Measurements from ENCODE around the gene SDSL. TPM values are rescaled to one million over a fixed set of nuclear protein-coding genes. Genes with fewer than 3 reads are reported as not detected.

The SDSL gene
- total and polyA plus RNA-seq, 10 of the 15 experiments (the other 5 are each of a cell fraction or from before 2014, with no cell fraction given), result 0.18 to 4.4 (median 1.0) TPM

- in situ Hi-C loops (cut with MboI) (no loop called here), intact Hi-C loops (cut with micrococcal nuclease; ENCODE audit: unreplicated experiment) (no loop called here)
- ChIA-PET RAD21 (ENCODE audit: unreplicated experiment) (no interaction called here), POLR2A (no interaction called here), SMC1A (ENCODE audit: uncharacterized antibody, unreplicated experiment) (no interaction called here), CTCF (no interaction called here)
- no TSS peak for BruUV-seq (replicated peaks)
- H3K4me2 ChIP-seq (ENCODE audit: control insufficient read depth, insufficient read depth), result no peak overlapping the region
- 51% methylated on average over 5 of the region's 5 CpGs for WGBS (ENCODE audit: insufficient coverage, insufficient replicate concordance, low lambda C conversion rate, missing lambda C conversion rate)
- no peaks in the 10 kb centered on the region for H3K27me3 ChIP-seq (replicated peaks in 1 of 2; ENCODE audit: control insufficient read depth in 2 of 2, insufficient read depth in 2 of 2, low read length in 1 of 2)
- no peak overlapping the region for H3K9ac ChIP-seq (ENCODE audit: control insufficient read depth, insufficient read depth, low read length)
- H4K20me1 ChIP-seq (ENCODE audit: control insufficient read depth, insufficient read depth), result no peaks in the 10 kb centered on the region
- H3K4me3 ChIP-seq, result no peak overlapping the region
- no peak overlapping the region for H3K27ac ChIP-seq (ENCODE audit: control insufficient read depth, insufficient read depth)
- H3K4me1 ChIP-seq (ENCODE audit: control insufficient read depth, insufficient read depth, low read length), result no peaks in the 10 kb centered on the region; the same call in 1 of the 2 replicates
- ATAC-seq (no peak), DNase-seq (ENCODE audit: low read depth, low spot score) (no peak), FAIRE-seq (no peak)
- no peaks in the 10 kb centered on the region for H3K79me2 ChIP-seq (ENCODE audit: control insufficient read depth, insufficient read depth, low read length)
- no peak for TF ChIP-seq ZNF24 (IDR thresholded peaks at IDR 0.05)
- H3K36me3 ChIP-seq (ENCODE audit: control insufficient read depth in 2 of 2, insufficient read depth in 2 of 2, low read length in 1 of 2), result no peaks in the 10 kb centered on the region
- no peaks in the 10 kb centered on the region for H3K9me3 ChIP-seq (replicated peaks; ENCODE audit: control insufficient read depth, insufficient read depth, low read length)
- no peak overlapping the region for H2AFZ ChIP-seq (ENCODE audit: control insufficient read depth, low read depth, low read length)
Measured at GRCh38 chr12:113395119-113395518, 27.1 kb upstream of the SDSL start.

- H3K4me2 ChIP-seq (ENCODE audit: control insufficient read depth, insufficient read depth), result no peak overlapping the region
- ChIA-PET POLR2A (no interaction called here), RAD21 (ENCODE audit: unreplicated experiment) (no interaction called here), CTCF (no interaction called here), SMC1A (ENCODE audit: uncharacterized antibody, unreplicated experiment) (no interaction called here)
- H3K4me1 ChIP-seq (ENCODE audit: control insufficient read depth, insufficient read depth, low read length), result no peaks in the 10 kb centered on the region; the same call in 1 of the 2 replicates
- no peaks in the 10 kb centered on the region for H3K36me3 ChIP-seq (ENCODE audit: control insufficient read depth in 2 of 2, insufficient read depth in 2 of 2, low read length in 1 of 2)
- no peaks in the 10 kb centered on the region for H3K27me3 ChIP-seq (replicated peaks in 1 of 2; ENCODE audit: control insufficient read depth in 2 of 2, insufficient read depth in 2 of 2, low read length in 1 of 2)
- no peaks in the 10 kb centered on the region for H3K79me2 ChIP-seq (ENCODE audit: control insufficient read depth, insufficient read depth, low read length)
- no peak for DNase-seq (ENCODE audit: low read depth, low spot score)
- no peak overlapping the region for H3K4me3 ChIP-seq
- BruUV-seq (replicated peaks), result no TSS peak
- in situ Hi-C loops (cut with MboI), result no loop called here
- no peak for FAIRE-seq
- no peak for TF ChIP-seq PAX8 (IDR thresholded peaks at IDR 0.05)
- no peak for TF ChIP-seq SREBF2 (IDR thresholded peaks at IDR 0.05; ENCODE audit: low read length)
- no peak for TF ChIP-seq BHLHE40 (IDR thresholded peaks at IDR 0.05; ENCODE audit: borderline replicate concordance in 1 of 2, low read depth in 2 of 2, low read length in 1 of 2)
- no peak for TF ChIP-seq MTA3 (IDR thresholded peaks at IDR 0.05; ENCODE audit: borderline replicate concordance, low read length)
- no peak for TF ChIP-seq STAT3 (IDR thresholded peaks at IDR 0.05; ENCODE audit: low read depth, low read length)
- no peak for TF ChIP-seq ZNF207 (IDR thresholded peaks at IDR 0.05; ENCODE audit: borderline replicate concordance)
- TF ChIP-seq HDAC2 (IDR thresholded peaks at IDR 0.05), result no peak
- TF ChIP-seq ATF7 (IDR thresholded peaks at IDR 0.05; ENCODE audit: low read depth), result no peak
- TF ChIP-seq CHD2 (IDR thresholded peaks at IDR 0.05; ENCODE audit: borderline replicate concordance, low read depth, low read length), result no peak
- TF ChIP-seq GABPA (IDR thresholded peaks at IDR 0.05; ENCODE audit: low read depth), result no peak
- TF ChIP-seq BMI1 (IDR thresholded peaks at IDR 0.05; ENCODE audit: borderline replicate concordance), result no peak
- H2AFZ ChIP-seq (ENCODE audit: control insufficient read depth, low read depth, low read length), result no peak overlapping the region
- no peak for ATAC-seq
- no peak overlapping the region for H3K27ac ChIP-seq (ENCODE audit: control insufficient read depth, insufficient read depth)
- intact Hi-C loops (cut with micrococcal nuclease; ENCODE audit: unreplicated experiment), result no loop called here
- H3K9ac ChIP-seq (ENCODE audit: control insufficient read depth, insufficient read depth, low read length), result no peak overlapping the region
- H3K9me3 ChIP-seq (replicated peaks; ENCODE audit: control insufficient read depth, insufficient read depth, low read length), result no peaks in the 10 kb centered on the region
- no peaks in the 10 kb centered on the region for H4K20me1 ChIP-seq (ENCODE audit: control insufficient read depth, insufficient read depth)
Measured at GRCh38 chr12:113396200-113396599, 26.0 kb upstream of the SDSL start.
